ENCODE measurements around the gene RABEP2. TPM values are rescaled to one million over a fixed set of nuclear protein-coding genes. Genes with fewer than 3 reads are reported as not detected.

Gene RABEP2
- total and polyA plus RNA-seq, 7 experiments from 2014 or later: 4.4 to 30.3 (median 25.6) TPM

- ChIA-PET CTCF (no interaction called here), POLR2A (no interaction called here)
These were observed 47.9 kb downstream of the RABEP2 start for GRCh38 chr16:28876973-28877654.

GRCh38 chr16:28876019-28876659 is 48.9 kb downstream of the RABEP2 start:
- H3K36me3 ChIP-seq (ENCODE audit: control insufficient read depth in 2 of 3, insufficient read depth in 3 of 3, low read length in 3 of 3): peaks cover 0 to 21% (median 0%) of the 10 kb centered on the region in 3 experiments
- CTCF ChIA-PET: interaction anchor here (0.6 kb wide), 1 partner anchor 69 kb away, joined by 3 read pairs; no protein-coding TSS in a partner anchor
- H3K4me1 Mint-ChIP-seq: peaks cover 0 to 18% (median 12%) of the 10 kb centered on the region in 7 donors
- H3K4me1 ChIP-seq (ENCODE audit: control insufficient read depth in 2 of 2, insufficient read depth in 2 of 2, low read length in 2 of 2): peaks cover 0 to 16% of the 10 kb centered on the region in 2 donors
- peaks cover 0 to 2% (median 0%) of the 10 kb centered on the region in 5 donors for H3K36me3 Mint-ChIP-seq
- H3K27ac Mint-ChIP-seq: no peak overlapping the region
- no peak for DNase-seq
- no peak overlapping the region for H3K4me3 ChIP-seq (ENCODE audit: low read length)
- no peaks in the 10 kb centered on the region for H3K9me3 ChIP-seq (ENCODE audit: control insufficient read depth in 2 of 3, low read length in 3 of 3)
- H3K4me3 Mint-ChIP-seq: no peak overlapping the region
- H3K9me3 Mint-ChIP-seq: peaks cover 0 to 1% (median 0%) of the 10 kb centered on the region in 11 donors
- H3K27me3 Mint-ChIP-seq: peaks cover 3 to 5% (median 5%) of the 10 kb centered on the region in 5 donors
- POLR2A ChIA-PET: interaction anchor here (0.6 to 1.9 kb wide), 3 partner anchors 11 to 48 kb away, joined by 3 to 6 read pairs (median 3); partner anchors contain the start of genes RABEP2 and SH2B1
- H3K27ac ChIP-seq (ENCODE audit: low read depth, low read length): no peak overlapping the region
- intact Hi-C loops (cut with micrococcal nuclease): no loop called here
- H3K27me3 ChIP-seq (ENCODE audit: control insufficient read depth in 2 of 2, insufficient read depth in 2 of 2, low read length in 2 of 2): no peaks in the 10 kb centered on the region
- no peak for ATAC-seq

More at GRCh38 chr16:28876973-28877654, 47.9 kb downstream of the RABEP2 start:
- H3K4me3 ChIP-seq (ENCODE audit: low read length): no peak overlapping the region
- peaks cover 0 to 1% (median 0%) of the 10 kb centered on the region in 11 donors for H3K9me3 Mint-ChIP-seq
- H3K27ac ChIP-seq (ENCODE audit: low read depth, low read length): no peak overlapping the region
- peaks cover 0 to 19% (median 15%) of the 10 kb centered on the region in 7 donors for H3K4me1 Mint-ChIP-seq
- no peaks in the 10 kb centered on the region for H3K9me3 ChIP-seq (ENCODE audit: control insufficient read depth in 2 of 3, low read length in 3 of 3)
- peaks cover 0 to 16% of the 10 kb centered on the region in 2 donors for H3K4me1 ChIP-seq (ENCODE audit: control insufficient read depth in 2 of 2, insufficient read depth in 2 of 2, low read length in 2 of 2)
- peaks cover 0 to 4% (median 0%) of the 10 kb centered on the region in 5 donors for H3K36me3 Mint-ChIP-seq
- H3K27ac Mint-ChIP-seq: peak overlapping the region in 1 of 9 donors; percentile 9
- no peak for DNase-seq
- no peak for ATAC-seq
- H3K4me3 Mint-ChIP-seq: peak overlapping the region in 1 of 10 donors; percentile 58
- intact Hi-C loops (cut with micrococcal nuclease): no loop called here
- H3K36me3 ChIP-seq (ENCODE audit: control insufficient read depth in 2 of 3, insufficient read depth in 3 of 3, low read length in 3 of 3): peaks cover 0 to 14% (median 0%) of the 10 kb centered on the region in 3 experiments
- no peaks in the 10 kb centered on the region for H3K27me3 ChIP-seq (ENCODE audit: control insufficient read depth in 2 of 2, insufficient read depth in 2 of 2, low read length in 2 of 2)
- peaks cover 3 to 9% (median 7%) of the 10 kb centered on the region in 5 donors for H3K27me3 Mint-ChIP-seq

GRCh38 chr16:28875134-28876018 is 49.7 kb downstream of the RABEP2 start:
- ATAC-seq (no peak), DNase-seq (no peak)
- no peak overlapping the region for H3K27ac ChIP-seq (ENCODE audit: low read depth, low read length)
- no peak overlapping the region for H3K4me3 Mint-ChIP-seq
- H3K4me3 ChIP-seq (ENCODE audit: low read length): no peak overlapping the region
- no peaks in the 10 kb centered on the region for H3K36me3 Mint-ChIP-seq
- CTCF ChIA-PET: interaction anchor here (0.9 to 1.5 kb wide), 2 partner anchors 61 to 67 kb away, joined by 3 read pairs; no protein-coding TSS in a partner anchor
- POLR2A ChIA-PET: interaction anchor here (0.6 to 1.9 kb wide), 3 partner anchors 10 to 49 kb away, joined by 3 to 6 read pairs (median 3); partner anchors contain the start of genes RABEP2 and SH2B1
- no peaks in the 10 kb centered on the region for H3K27me3 Mint-ChIP-seq
- H3K4me1 ChIP-seq (ENCODE audit: control insufficient read depth in 2 of 2, insufficient read depth in 2 of 2, low read length in 2 of 2): peaks cover 0 to 13% of the 10 kb centered on the region in 2 donors
- H3K9me3 Mint-ChIP-seq: peaks cover 0 to 1% (median 0%) of the 10 kb centered on the region in 11 donors
- no peaks in the 10 kb centered on the region for H3K9me3 ChIP-seq (ENCODE audit: control insufficient read depth in 2 of 3, low read length in 3 of 3)
- H3K27me3 ChIP-seq (ENCODE audit: control insufficient read depth in 2 of 2, insufficient read depth in 2 of 2, low read length in 2 of 2): no peaks in the 10 kb centered on the region
- H3K36me3 ChIP-seq (ENCODE audit: control insufficient read depth in 2 of 3, insufficient read depth in 3 of 3, low read length in 3 of 3): peaks cover 0 to 29% (median 0%) of the 10 kb centered on the region in 3 experiments
- intact Hi-C loops (cut with micrococcal nuclease): no loop called here
- peaks cover 0 to 12% (median 6%) of the 10 kb centered on the region in 7 donors for H3K4me1 Mint-ChIP-seq
- H3K27ac Mint-ChIP-seq: no peak overlapping the region

DNA sequence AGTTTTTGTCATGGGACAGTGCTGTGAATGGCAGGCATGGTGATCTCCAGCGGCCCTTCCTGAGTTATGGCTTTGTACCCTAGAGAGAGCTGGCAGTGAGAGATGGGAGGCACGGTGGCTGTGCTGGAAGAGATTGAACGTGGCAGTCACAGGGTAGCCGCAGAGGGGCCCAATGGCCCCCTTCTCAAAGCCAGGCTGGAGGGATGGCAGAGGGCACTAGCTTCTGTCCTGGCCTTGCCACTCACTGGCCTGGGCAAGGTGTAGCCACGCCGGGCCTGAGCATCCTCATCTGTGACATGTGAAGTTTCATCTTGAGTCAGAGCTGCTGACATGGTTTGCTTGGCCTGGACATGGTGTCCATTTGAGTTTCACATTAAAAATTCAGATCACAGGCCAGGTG is 50.6 kb downstream of the RABEP2 start:
- ChIA-PET CTCF (interaction anchor here (0.9 to 1.5 kb wide), 2 partner anchors 62 to 68 kb away, joined by 3 read pairs; no protein-coding TSS in a partner anchor), POLR2A (interaction anchor here (1.9 kb wide), 1 partner anchor 50 kb away, joined by 6 read pairs; the partner anchor contains the start of gene RABEP2)
- H3K9me3 ChIP-seq (ENCODE audit: control insufficient read depth in 2 of 3, low read length in 3 of 3): no peaks in the 10 kb centered on the region
- ATAC-seq (no peak), DNase-seq (no peak)
- intact Hi-C loops (cut with micrococcal nuclease): no loop called here
- Mint-ChIP-seq H3K4me3 (no peak overlapping the region), H3K27ac (no peak overlapping the region), H3K36me3 (peaks cover 0 to 5% (median 0%) of the 10 kb centered on the region in 5 donors), H3K27me3 (no peaks in the 10 kb centered on the region), H3K4me1 (peaks cover 0 to 12% (median 8%) of the 10 kb centered on the region in 7 donors), H3K9me3 (peaks cover 0 to 1% (median 0%) of the 10 kb centered on the region in 11 donors)
- no peak overlapping the region for H3K4me3 ChIP-seq (ENCODE audit: low read length)
- H3K36me3 ChIP-seq (ENCODE audit: control insufficient read depth in 2 of 3, insufficient read depth in 3 of 3, low read length in 3 of 3): peaks cover 0 to 39% (median 0%) of the 10 kb centered on the region in 3 experiments
- H3K27me3 ChIP-seq (ENCODE audit: control insufficient read depth in 2 of 2, insufficient read depth in 2 of 2, low read length in 2 of 2): no peaks in the 10 kb centered on the region
- H3K4me1 ChIP-seq (ENCODE audit: control insufficient read depth in 2 of 2, insufficient read depth in 2 of 2, low read length in 2 of 2): peaks cover 0 to 7% of the 10 kb centered on the region in 2 donors
- no peak overlapping the region for H3K27ac ChIP-seq (ENCODE audit: low read depth, low read length)

- ATAC-seq (peak; percentile 92), DNase-seq (peak; percentile 39 to 66 (median 55))
- intact Hi-C loops (cut with micrococcal nuclease): loop anchor here (1.0 kb wide), 1 partner anchor 72 kb away; no protein-coding TSS in a partner anchor
- Mint-ChIP-seq H3K9me3 (peaks cover 0 to 1% (median 0%) of the 10 kb centered on the region in 11 donors), H3K27me3 (no peaks in the 10 kb centered on the region), H3K4me1 (peaks cover 0 to 8% (median under 1%) of the 10 kb centered on the region in 7 donors), H3K4me3 (no peak overlapping the region), H3K27ac (no peak overlapping the region), H3K36me3 (peaks cover 0 to 9% (median 0%) of the 10 kb centered on the region in 5 donors)
- POLR2A ChIA-PET: no interaction called here
- peaks cover 0 to 46% (median 0%) of the 10 kb centered on the region in 3 experiments for H3K36me3 ChIP-seq (ENCODE audit: control insufficient read depth in 2 of 3, insufficient read depth in 3 of 3, low read length in 3 of 3)
- no peak overlapping the region for H3K4me3 ChIP-seq (ENCODE audit: low read length)
- CTCF ChIA-PET: interaction anchor here (0.5 to 1.5 kb wide), 4 partner anchors 9 to 77 kb away, joined by 3 to 5 read pairs (median 3); partner anchors contain the start of gene NFATC2IP
- no peaks in the 10 kb centered on the region for H3K9me3 ChIP-seq (ENCODE audit: control insufficient read depth in 2 of 3, low read length in 3 of 3)
- H3K4me1 ChIP-seq (ENCODE audit: control insufficient read depth in 2 of 2, insufficient read depth in 2 of 2, low read length in 2 of 2): no peaks in the 10 kb centered on the region
- no peak overlapping the region for H3K27ac ChIP-seq (ENCODE audit: low read depth, low read length)
- H3K27me3 ChIP-seq (ENCODE audit: control insufficient read depth in 2 of 2, insufficient read depth in 2 of 2, low read length in 2 of 2): no peaks in the 10 kb centered on the region
These were observed 51.4 kb downstream of the RABEP2 start for GRCh38 chr16:28873543-28874201.

Data from naive thymus-derived CD4-positive, alpha-beta T cell (primary cell).